ENCODE results near the gene MRPL3. TPM values are rescaled to one million over a fixed set of nuclear protein-coding genes. Genes with fewer than 3 reads are reported as not detected.

Gene MRPL3
- total RNA-seq, 1 experiment from 2014 or later, result 137 TPM

DNA sequence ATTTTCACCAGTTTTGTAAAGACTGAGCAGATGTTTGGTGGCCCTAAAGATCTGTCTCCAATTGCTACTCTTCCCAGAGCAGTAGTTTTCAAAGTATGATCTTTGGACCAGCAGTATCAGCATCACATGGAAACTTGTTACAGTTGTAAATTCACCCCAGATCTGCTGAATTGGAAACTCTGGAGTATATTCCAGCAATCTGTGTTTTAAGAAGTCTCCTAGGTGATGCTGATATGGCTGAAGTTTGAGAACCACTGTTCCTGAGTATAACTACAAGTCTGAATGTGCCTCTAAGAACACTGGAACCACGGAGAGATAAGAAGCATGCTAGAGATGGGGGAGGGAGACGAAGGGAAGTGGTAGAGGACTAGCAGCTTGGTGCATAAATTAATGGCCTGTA lies 75.5 kb downstream of the MRPL3 start:
- H3K4me3 ChIP-seq (ENCODE audit: low read depth, low read length, poor library complexity, severe bottlenecking), result no peak overlapping the region
- BruUV-seq (replicated peaks), result no TSS peak
- ChIA-PET POLR2A (ENCODE audit: low non-redundant PET) (no interaction called here), CTCF (no interaction called here)
- no peak for DNase-seq (ENCODE audit: low spot score)
- no peaks in the 10 kb centered on the region for H3K36me3 ChIP-seq (ENCODE audit: insufficient read depth, low read length, poor library complexity, severe bottlenecking)
- H3K9me3 ChIP-seq (ENCODE audit: low read depth, low read length, poor library complexity, severe bottlenecking), result no peaks in the 10 kb centered on the region
- TF ChIP-seq CTCF (conservative IDR thresholded peaks at IDR 0.05; ENCODE audit: low read depth, low read length) (no peak), EZH2 (IDR thresholded peaks at IDR 0.05; ENCODE audit: borderline replicate concordance, low read depth, low read length, poor library complexity, severe bottlenecking) (no peak)
- H3K27me3 ChIP-seq (replicated peaks; ENCODE audit: insufficient read depth, low read depth, low read length, poor library complexity), result no peaks in the 10 kb centered on the region
- H3K4me1 ChIP-seq (ENCODE audit: insufficient read depth, low read length, poor library complexity, severe bottlenecking), result no peaks in the 10 kb centered on the region
- no peak overlapping the region for H3K27ac ChIP-seq (ENCODE audit: low read depth, low read length, poor library complexity, severe bottlenecking)
- intact Hi-C loops (cut with micrococcal nuclease; ENCODE audit: unreplicated experiment), result no loop called here

- POLR2A ChIA-PET (ENCODE audit: low non-redundant PET), result no interaction called here
- Histone ChIP-seq H3K27ac (ENCODE audit: low read depth, low read length, poor library complexity, severe bottlenecking) (no peak overlapping the region), H3K9me3 (ENCODE audit: low read depth, low read length, poor library complexity, severe bottlenecking) (no peaks in the 10 kb centered on the region), H3K27me3 (replicated peaks; ENCODE audit: insufficient read depth, low read depth, low read length, poor library complexity) (no peaks in the 10 kb centered on the region), H3K36me3 (ENCODE audit: insufficient read depth, low read length, poor library complexity, severe bottlenecking) (no peaks in the 10 kb centered on the region), H3K4me3 (ENCODE audit: low read depth, low read length, poor library complexity, severe bottlenecking) (no peak overlapping the region), H3K4me1 (ENCODE audit: insufficient read depth, low read length, poor library complexity, severe bottlenecking) (no peaks in the 10 kb centered on the region)
- no TSS peak for BruUV-seq (replicated peaks)
- DNase-seq (ENCODE audit: low spot score), result no peak
- intact Hi-C loops (cut with micrococcal nuclease; ENCODE audit: unreplicated experiment), result no loop called here
- CTCF ChIA-PET, result no interaction called here
- no peak for TF ChIP-seq CTCF (conservative IDR thresholded peaks at IDR 0.05; ENCODE audit: low read depth, low read length)
- TF ChIP-seq EZH2 (IDR thresholded peaks at IDR 0.05; ENCODE audit: borderline replicate concordance, low read depth, low read length, poor library complexity, severe bottlenecking), result no peak
Measured at GRCh38 chr3:131421957-131422498, 80.7 kb downstream of the MRPL3 start.

DNA sequence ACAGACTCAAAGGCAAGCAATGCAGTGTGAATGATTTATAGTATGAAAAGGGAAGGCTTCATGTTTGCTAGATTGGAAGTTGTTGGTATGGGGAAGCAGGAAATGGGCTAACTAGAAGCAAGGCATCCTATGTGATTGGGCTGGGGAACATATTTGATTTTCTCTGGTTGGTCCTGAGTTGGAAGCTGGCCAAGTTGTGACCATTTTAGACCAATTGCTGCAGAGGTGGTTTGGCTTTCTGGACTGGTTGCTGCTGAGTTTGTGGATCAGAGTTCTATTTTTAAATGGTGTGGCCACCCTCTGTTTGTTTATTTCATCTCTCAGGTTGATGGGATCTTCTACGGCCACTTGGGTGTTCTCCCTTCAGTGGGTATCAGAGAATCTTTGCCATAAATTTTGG lies 81.5 kb downstream of the MRPL3 start:
- BruUV-seq (replicated peaks), result no TSS peak
- H3K4me1 ChIP-seq (ENCODE audit: insufficient read depth, low read length, poor library complexity, severe bottlenecking), result no peaks in the 10 kb centered on the region
- H3K27ac ChIP-seq (ENCODE audit: low read depth, low read length, poor library complexity, severe bottlenecking), result no peak overlapping the region
- TF ChIP-seq CTCF (conservative IDR thresholded peaks at IDR 0.05; ENCODE audit: low read depth, low read length) (no peak), EZH2 (IDR thresholded peaks at IDR 0.05; ENCODE audit: borderline replicate concordance, low read depth, low read length, poor library complexity, severe bottlenecking) (no peak)
- H3K4me3 ChIP-seq (ENCODE audit: low read depth, low read length, poor library complexity, severe bottlenecking), result no peak overlapping the region
- H3K27me3 ChIP-seq (replicated peaks; ENCODE audit: insufficient read depth, low read depth, low read length, poor library complexity), result no peaks in the 10 kb centered on the region
- no peaks in the 10 kb centered on the region for H3K36me3 ChIP-seq (ENCODE audit: insufficient read depth, low read length, poor library complexity, severe bottlenecking)
- DNase-seq (ENCODE audit: low spot score), result no peak
- POLR2A ChIA-PET (ENCODE audit: low non-redundant PET), result no interaction called here
- intact Hi-C loops (cut with micrococcal nuclease; ENCODE audit: unreplicated experiment), result no loop called here
- no peaks in the 10 kb centered on the region for H3K9me3 ChIP-seq (ENCODE audit: low read depth, low read length, poor library complexity, severe bottlenecking)
- CTCF ChIA-PET, result no interaction called here
